Stimulated activated CD4-positive, alpha-beta T cell treated with anti-CD3 and anti-CD28 coated beads, Interleukin-1b, Interleukin-23, amount 100 ng/mL, for 24 hours (primary cell): ENCODE data around the gene DEDD.
A peak's percentile ranks its signal among the peaks of the same experiment; 100 is the strongest.

Experiments used
- DNase-seq, 4 experiments: peaks; one replicate each; pipeline ENCODE4 v3.0.0-alpha.2; 2020; ENCODE audit warnings: low read depth in 4 of 4, low spot score in 1 of 4

DEDD gene

GRCh38 chr1:161163793-161164192 lies 31.3 kb upstream of the DEDD start:
- no peak for DNase-seq

- DNase-seq = no peak
Measured at GRCh38 chr1:161162806-161163205, 30.3 kb upstream of the DEDD start.

GRCh38 chr1:161162052-161162451 lies 29.6 kb upstream of the DEDD start:
- no peak for DNase-seq

GRCh38 chr1:161161652-161162051 lies 29.2 kb upstream of the DEDD start:
- no peak for DNase-seq

- no peak for DNase-seq
Measured at GRCh38 chr1:161160671-161161145, 28.2 kb upstream of the DEDD start.

- DNase-seq = no peak
Measured at GRCh38 chr1:161159913-161160243, 27.4 kb upstream of the DEDD start.

- DNase-seq = peak; percentile 79 to 89 (median 84)
Measured at GRCh38 chr1:161159087-161159912, 26.8 kb upstream of the DEDD start, which contains the start of gene USP21. Gene USP21, plus strand, starts transcription at chr1:161159500. Its CDS starts 1,141 bp downstream, at chr1:161160641.

- no peak for DNase-seq
Measured at GRCh38 chr1:161158316-161159010, 26.0 kb upstream of the DEDD start.

GRCh38 chr1:161157867-161158266 lies 25.4 kb upstream of the DEDD start:
- DNase-seq = no peak

- peak in 3 of 4 experiments; percentile 54 to 62 (median 62) for DNase-seq
Measured at GRCh38 chr1:161153682-161154337, 21.3 kb upstream of the DEDD start, which contains the start of gene UFC1. Gene UFC1, plus strand, starts transcription at chr1:161153978. Its CDS starts 20 bp downstream, at chr1:161153998.

GRCh38 chr1:161153176-161153575 lies 20.7 kb upstream of the DEDD start:
- DNase-seq = no peak

GRCh38 chr1:161145832-161146231 lies 13.4 kb upstream of the DEDD start:
- no peak for DNase-seq

GRCh38 chr1:161140755-161141400 lies 8.4 kb upstream of the DEDD start:
- no peak for DNase-seq

- DNase-seq = no peak
Measured at GRCh38 chr1:161139766-161140165, 7.3 kb upstream of the DEDD start.

- no peak for DNase-seq
Measured at GRCh38 chr1:161138431-161138830, 6.0 kb upstream of the DEDD start.

GRCh38 chr1:161137881-161138280 lies 5.4 kb upstream of the DEDD start:
- no peak for DNase-seq

GRCh38 chr1:161133220-161133740 lies 813 bp upstream of the DEDD start:
- DNase-seq = no peak

- DNase-seq = no peak
Measured at GRCh38 chr1:161131523-161132409, 701 bp downstream of the DEDD start.

GRCh38 chr1:161130266-161130665 lies 2.2 kb downstream of the DEDD start:
- DNase-seq = no peak
